ENCODE data around the gene DAP. TPM values are rescaled to one million over a fixed set of nuclear protein-coding genes. Genes with fewer than 3 reads are reported as not detected.

Gene DAP
- total and polyA plus RNA-seq, 2 experiments from 2014 or later, result 35.7 to 37.6 TPM

- peaks cover 26% of the 10 kb centered on the region for H3K4me1 Mint-ChIP-seq
- TF ChIP-seq POLR2AphosphoS5 (IDR thresholded peaks at IDR 0.05; ENCODE audit: low read depth), result no peak
- no peak for TF ChIP-seq STAT1 (IDR thresholded peaks at IDR 0.05; ENCODE audit: unreplicated experiment)
- no peak for TF ChIP-seq JUNB (IDR thresholded peaks at IDR 0.05; ENCODE audit: unreplicated experiment)
- no peak for TF ChIP-seq CTCF (conservative IDR thresholded peaks at IDR 0.05; ENCODE audit: low read depth in 2 of 2)
- TF ChIP-seq EZH2phosphoT487 (IDR thresholded peaks at IDR 0.05; ENCODE audit: unreplicated experiment), result no peak
- no peak for TF ChIP-seq ETS1 (IDR thresholded peaks at IDR 0.05)
- no peak for TF ChIP-seq ZNF114 (CRISPR knock-in tag; IDR thresholded peaks at IDR 0.05)
- TF ChIP-seq REST (IDR thresholded peaks at IDR 0.05; ENCODE audit: unreplicated experiment), result no peak
- no peak for TF ChIP-seq CREB1 (CRISPR knock-in tag; IDR thresholded peaks at IDR 0.05; ENCODE audit: low read depth)
- TF ChIP-seq EZH2 (IDR thresholded peaks at IDR 0.05; ENCODE audit: low read depth, unreplicated experiment), result no peak
- TF ChIP-seq ZNF331 (CRISPR knock-in tag; IDR thresholded peaks at IDR 0.05; ENCODE audit: low read depth), result no peak
- no peak for TF ChIP-seq ZNF462 (CRISPR knock-in tag; IDR thresholded peaks at IDR 0.05)
- TF ChIP-seq NANOG (IDR thresholded peaks at IDR 0.05; ENCODE audit: borderline replicate concordance), result no peak
- Histone ChIP-seq H3F3A (replicated peaks; ENCODE audit: low read depth) (no peaks in the 10 kb centered on the region), H3K9me2 (ENCODE audit: insufficient read depth) (no peaks in the 10 kb centered on the region; the same call in 1 of the 2 replicates), H4K20me1 (replicated peaks; ENCODE audit: insufficient read depth) (peaks cover 8% of the 10 kb centered on the region; the same call in 1 of the 2 replicates), H3K27me3 (ENCODE audit: insufficient read depth) (no peaks in the 10 kb centered on the region), H3K27ac (ENCODE audit: low read depth) (no peak overlapping the region), H3K4me3 (no peak overlapping the region), H2AFZ (no peak overlapping the region), H3K79me2 (replicated peaks; ENCODE audit: insufficient read depth) (no peaks in the 10 kb centered on the region; the same call in 1 of the 2 replicates), H3K36me3 (ENCODE audit: insufficient read depth) (no peaks in the 10 kb centered on the region), H3K4me2 (no peak overlapping the region), H3K4me1 (ENCODE audit: insufficient read depth) (no peaks in the 10 kb centered on the region)
- H3K9me3 Mint-ChIP-seq, result no peaks in the 10 kb centered on the region; the same call in 2 of the 3 replicates
- no peak for DNase-seq (ENCODE audit: low spot score)
- H3K36me3 Mint-ChIP-seq (ENCODE audit: low read depth), result peaks cover 5% of the 10 kb centered on the region; the same call in 2 of the 3 replicates
- H3K4me3 Mint-ChIP-seq, result no peak overlapping the region
- no peak for ATAC-seq
- H3K27me3 Mint-ChIP-seq (ENCODE audit: insufficient read depth, low read depth, poor library complexity), result peaks cover 9% of the 10 kb centered on the region
- H3K27ac Mint-ChIP-seq, result no peak overlapping the region
Observed at GRCh38 chr5:10710513-10711128, 50.4 kb downstream of the DAP start.
